AG04450 (cell line): ENCODE data around the gene TMEM132A. TPM values are rescaled to one million over a fixed set of nuclear protein-coding genes. Genes with fewer than 3 reads are reported as not detected.

Experiments used
- CTCF ChIA-PET: fragments of 300-600, 350-600 bp; formaldehyde crosslinking; extraction: SDS; loops from one replicate; lab custom pipeline; 2022; ENCODE audit warnings: antibody characterized with exemption, inconsistent platforms; lab: Charles Lee
- POLR2A ChIA-PET: fragments of 350-600 bp; formaldehyde crosslinking; extraction: SDS; loops from one replicate; lab custom pipeline; 2021; ENCODE audit warnings: antibody characterized with exemption, inconsistent platforms; lab: Yijun Ruan, JAX
- DNase-seq: peaks from one replicate; pipeline ENCODE4 v3.0.0-alpha.2; 2011; ENCODE audit warnings: low read depth, low spot score
- H3K27ac ChIP-seq: one replicate; pipeline ENCODE4 v1.5.1; 2012; ENCODE audit warnings: low read depth, low read length, control low read depth
- H3K27me3 ChIP-seq: one replicate; pipeline ENCODE4 v1.6.0; 2012; ENCODE audit warnings: low read length; ENCODE audit not compliant: control insufficient read depth, insufficient read depth
- H3K4me3 ChIP-seq: 2 replicates; pipeline ENCODE4 v1.5.1; 2011; ENCODE audit warnings: mild to moderate bottlenecking, low read depth, low read length, control low read depth
- H3K9me3 ChIP-seq: 2 replicates; pipeline ENCODE4 v1.5.1; 2012; ENCODE audit warnings: low read length; ENCODE audit not compliant: control insufficient read depth, insufficient read depth
- CTCF ChIP-seq: IDR thresholded peaks from 2 replicates; pipeline ENCODE4 v1.5.1; 2011; ENCODE audit warnings: low read depth, low read length, control low read depth, inconsistent platforms
- polyA plus RNA-seq: library from polyadenylated mRNA; depleted of rRNA; stranded (reverse); fragments of >200 nt; gene quantifications from 2 replicates; pipeline ENCODE4 v1.2.3, GENCODE V29; 2011

Gene TMEM132A
- polyA plus RNA-seq, 1 experiment, result 25.9 TPM

DNA sequence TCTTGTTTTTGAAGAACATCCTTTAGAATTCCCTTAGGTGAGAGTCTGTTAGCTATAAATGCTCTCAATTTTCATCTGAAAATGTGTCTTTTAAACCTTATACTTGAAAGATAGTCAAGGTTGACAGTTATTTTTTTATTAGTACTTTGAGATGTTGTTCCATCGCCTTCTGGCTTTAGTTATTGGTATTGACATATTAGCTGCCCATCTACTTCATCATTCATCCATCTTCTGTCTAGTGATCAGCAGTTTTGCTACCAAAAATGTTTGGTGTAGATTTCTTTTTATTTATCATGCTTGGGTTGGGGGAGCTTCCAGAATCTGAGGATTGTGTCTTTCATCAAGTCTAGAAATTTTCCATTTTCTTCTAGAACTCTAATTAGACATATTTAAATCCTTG is 44.0 kb downstream of the TMEM132A start:
- Histone ChIP-seq H3K27ac (no peak overlapping the region), H3K4me3 (no peak overlapping the region), H3K27me3 (peaks cover 26% of the 10 kb centered on the region), H3K9me3 (no peaks in the 10 kb centered on the region)
- ChIA-PET CTCF (interaction anchor here (1.1 to 3.2 kb wide), 3 partner anchors 20 to 219 kb away, joined by 3 to 37 read pairs (median 3); no protein-coding TSS in a partner anchor), POLR2A (no interaction called here)
- no peak for TF ChIP-seq CTCF
- no peak for DNase-seq

- CTCF ChIA-PET, result interaction anchor here (1.0 to 3.2 kb wide), 8 partner anchors 9 to 217 kb away, joined by 3 to 37 read pairs (median 3); no protein-coding TSS in a partner anchor
Measured at GRCh38 chr11:60970369-60970774, 46.1 kb downstream of the TMEM132A start.

GRCh38 chr11:60970890-60971289 is 46.6 kb downstream of the TMEM132A start:
- ChIA-PET CTCF (interaction anchor here (1.3 to 3.2 kb wide), 3 partner anchors 9 to 217 kb away, joined by 3 to 37 read pairs (median 3); no protein-coding TSS in a partner anchor), POLR2A (no interaction called here)
- no peaks in the 10 kb centered on the region for H3K9me3 ChIP-seq
- no peak overlapping the region for H3K4me3 ChIP-seq
- DNase-seq, result no peak
- peaks cover 29% of the 10 kb centered on the region for H3K27me3 ChIP-seq
- no peak for TF ChIP-seq CTCF
- no peak overlapping the region for H3K27ac ChIP-seq

More at GRCh38 chr11:60970369-60970774, 46.1 kb downstream of the TMEM132A start:
- Histone ChIP-seq H3K4me3 (no peak overlapping the region), H3K27ac (no peak overlapping the region), H3K27me3 (peaks cover 29% of the 10 kb centered on the region), H3K9me3 (no peaks in the 10 kb centered on the region)
- no peak for DNase-seq
- POLR2A ChIA-PET, result no interaction called here
- peak; percentile 81 for TF ChIP-seq CTCF

DNA sequence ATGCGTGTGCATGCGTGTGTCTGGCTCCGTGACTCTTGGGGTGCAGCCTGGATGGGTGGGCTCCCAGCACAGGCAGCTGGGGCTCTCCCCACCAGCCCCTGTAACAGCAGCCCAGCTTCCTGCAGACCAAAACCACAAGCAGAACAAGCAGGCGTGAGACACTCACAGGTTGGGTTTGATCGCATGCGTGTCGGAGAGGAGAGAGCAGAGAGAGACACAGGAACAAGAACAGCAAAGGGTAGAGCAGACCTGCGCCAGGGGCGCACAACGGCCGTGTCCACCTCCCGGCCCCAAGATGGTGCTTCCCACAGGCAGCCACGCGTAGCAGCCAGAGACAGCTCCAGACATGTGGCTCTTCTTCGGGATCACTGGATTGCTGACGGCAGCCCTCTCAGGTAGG is 47.3 kb downstream of the TMEM132A start, which contains the start of gene CD6:
Gene CD6 (plus strand): TSS at position 161 of the 400 bp plus-strand sequence. CDS start 186 bp downstream, at position 347.
- no peak for TF ChIP-seq CTCF
- ChIA-PET CTCF (interaction anchor here (1.0 to 1.5 kb wide), 2 partner anchors 10 to 20 kb away, joined by 3 read pairs; no protein-coding TSS in a partner anchor), POLR2A (no interaction called here)
- Histone ChIP-seq H3K4me3 (no peak within 1 kb of the TSS), H3K27me3 (peaks cover 27% of the 10 kb centered on the region), H3K9me3 (no peaks in the 10 kb centered on the region), H3K27ac (no peak within 1 kb of the TSS)
- DNase-seq, result no peak

DNA sequence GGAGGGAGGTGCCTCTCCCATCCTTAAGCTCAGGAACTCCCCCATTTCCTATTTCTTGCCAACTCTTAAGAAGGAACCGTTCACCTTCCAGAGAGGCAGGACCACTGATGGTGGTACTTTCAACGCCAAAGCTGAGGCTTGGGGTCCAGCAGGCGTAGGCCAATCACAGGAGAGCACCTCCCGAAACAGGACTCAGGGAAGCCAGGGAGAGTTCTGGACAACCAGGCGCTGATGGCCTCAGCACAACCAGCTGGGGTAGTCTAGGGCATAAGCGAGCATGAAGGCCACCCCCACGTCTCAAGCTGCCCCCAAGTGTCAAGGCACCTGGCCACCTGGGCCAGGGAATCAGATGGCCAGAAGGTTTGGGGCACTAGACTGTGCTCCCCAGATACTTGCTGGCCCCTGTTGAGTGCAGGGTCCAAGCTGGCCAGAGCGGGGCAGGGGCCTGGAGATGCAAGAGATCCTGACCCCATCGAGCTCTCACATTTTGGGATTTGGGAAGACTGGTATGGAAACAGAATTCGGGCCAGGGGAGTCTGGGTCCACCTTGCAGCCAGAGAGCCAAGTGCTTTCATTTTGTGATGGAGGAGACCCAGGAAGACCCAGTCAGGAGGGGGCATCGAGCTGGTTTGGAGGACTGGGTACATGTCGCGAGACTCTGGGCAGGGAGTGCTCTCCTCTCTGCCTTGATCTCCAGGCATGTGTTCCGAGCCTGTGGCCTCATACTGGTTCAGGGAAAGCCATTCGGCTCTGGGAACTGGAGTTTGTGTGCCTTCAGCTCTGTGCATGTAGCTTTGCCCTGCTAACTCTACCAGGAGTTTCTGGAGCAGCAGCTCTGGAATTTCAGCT is 48.1 kb downstream of the TMEM132A start:
- ChIA-PET CTCF (interaction anchor here (1.0 kb wide), 1 partner anchor 19 kb away, joined by 3 read pairs; no protein-coding TSS in a partner anchor), POLR2A (no interaction called here)
- Histone ChIP-seq H3K27me3 (peaks cover 23% of the 10 kb centered on the region), H3K4me3 (no peak overlapping the region), H3K27ac (no peak overlapping the region), H3K9me3 (no peaks in the 10 kb centered on the region)
- no peak for TF ChIP-seq CTCF
- DNase-seq, result no peak
